ENCODE measurements around the gene FN3KRP.
"Not testable (repeated sequence)": the region's sequence is repeated elsewhere in the genome, so short reads cannot be mapped to it uniquely, and the experiment has no call there.

FN3KRP gene

DNA sequence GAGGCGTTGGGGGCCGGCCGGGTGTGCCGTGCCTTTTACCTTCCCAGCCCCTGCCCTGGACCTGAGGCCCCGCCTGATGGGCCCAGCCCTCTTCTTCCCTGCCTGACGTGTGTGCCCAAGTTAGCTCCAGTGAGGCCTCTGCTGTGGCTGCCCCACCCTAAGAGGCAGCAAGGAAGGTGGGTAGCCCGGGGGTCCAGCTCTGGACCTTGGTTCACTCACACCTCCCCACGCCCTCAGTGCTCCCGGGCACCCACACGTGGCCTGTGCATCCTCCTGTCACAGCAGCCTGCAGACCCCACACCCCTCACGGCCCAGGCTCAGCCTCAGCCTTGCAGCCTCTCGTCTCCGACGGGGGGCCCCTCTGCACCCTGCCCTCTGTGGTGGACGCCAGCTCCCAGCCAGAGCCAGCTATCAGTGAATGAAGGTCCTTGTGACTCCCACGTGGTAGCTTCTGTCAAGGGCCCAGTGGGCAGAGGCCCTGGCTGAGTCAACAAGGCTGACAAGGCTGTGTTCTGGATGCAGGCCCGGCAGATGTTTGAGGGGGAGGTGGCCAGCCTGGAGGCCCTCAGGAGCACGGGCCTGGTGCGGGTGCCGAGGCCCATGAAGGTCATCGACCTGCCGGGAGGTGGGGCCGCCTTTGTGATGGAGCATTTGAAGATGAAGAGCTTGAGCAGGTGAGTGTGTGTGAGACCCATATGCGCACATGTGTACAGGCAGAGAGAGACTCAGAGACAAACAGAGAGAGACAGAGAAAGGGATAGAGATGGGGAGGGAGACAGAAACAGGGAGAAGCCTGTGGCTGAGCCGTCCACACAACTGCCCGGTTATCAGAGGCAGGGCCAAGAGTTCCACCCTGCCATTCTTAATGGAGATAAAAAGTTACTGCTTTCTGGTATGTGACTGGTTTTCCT, 21.7 kb downstream of the FN3KRP start:
- FAIRE-seq (no peak), DNase-seq (ENCODE audit: insufficient read length, low spot score) (no peak)
- TF ChIP-seq, protein P1, sequence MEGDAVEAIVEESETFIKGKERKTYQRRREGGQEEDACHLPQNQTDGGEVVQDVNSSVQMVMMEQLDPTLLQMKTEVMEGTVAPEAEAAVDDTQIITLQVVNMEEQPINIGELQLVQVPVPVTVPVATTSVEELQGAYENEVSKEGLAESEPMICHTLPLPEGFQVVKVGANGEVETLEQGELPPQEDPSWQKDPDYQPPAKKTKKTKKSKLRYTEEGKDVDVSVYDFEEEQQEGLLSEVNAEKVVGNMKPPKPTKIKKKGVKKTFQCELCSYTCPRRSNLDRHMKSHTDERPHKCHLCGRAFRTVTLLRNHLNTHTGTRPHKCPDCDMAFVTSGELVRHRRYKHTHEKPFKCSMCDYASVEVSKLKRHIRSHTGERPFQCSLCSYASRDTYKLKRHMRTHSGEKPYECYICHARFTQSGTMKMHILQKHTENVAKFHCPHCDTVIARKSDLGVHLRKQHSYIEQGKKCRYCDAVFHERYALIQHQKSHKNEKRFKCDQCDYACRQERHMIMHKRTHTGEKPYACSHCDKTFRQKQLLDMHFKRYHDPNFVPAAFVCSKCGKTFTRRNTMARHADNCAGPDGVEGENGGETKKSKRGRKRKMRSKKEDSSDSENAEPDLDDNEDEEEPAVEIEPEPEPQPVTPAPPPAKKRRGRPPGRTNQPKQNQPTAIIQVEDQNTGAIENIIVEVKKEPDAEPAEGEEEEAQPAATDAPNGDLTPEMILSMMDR (IDR thresholded peaks at IDR 0.05; ENCODE audit: insufficient read depth, missing control alignments) = no peak

DNA sequence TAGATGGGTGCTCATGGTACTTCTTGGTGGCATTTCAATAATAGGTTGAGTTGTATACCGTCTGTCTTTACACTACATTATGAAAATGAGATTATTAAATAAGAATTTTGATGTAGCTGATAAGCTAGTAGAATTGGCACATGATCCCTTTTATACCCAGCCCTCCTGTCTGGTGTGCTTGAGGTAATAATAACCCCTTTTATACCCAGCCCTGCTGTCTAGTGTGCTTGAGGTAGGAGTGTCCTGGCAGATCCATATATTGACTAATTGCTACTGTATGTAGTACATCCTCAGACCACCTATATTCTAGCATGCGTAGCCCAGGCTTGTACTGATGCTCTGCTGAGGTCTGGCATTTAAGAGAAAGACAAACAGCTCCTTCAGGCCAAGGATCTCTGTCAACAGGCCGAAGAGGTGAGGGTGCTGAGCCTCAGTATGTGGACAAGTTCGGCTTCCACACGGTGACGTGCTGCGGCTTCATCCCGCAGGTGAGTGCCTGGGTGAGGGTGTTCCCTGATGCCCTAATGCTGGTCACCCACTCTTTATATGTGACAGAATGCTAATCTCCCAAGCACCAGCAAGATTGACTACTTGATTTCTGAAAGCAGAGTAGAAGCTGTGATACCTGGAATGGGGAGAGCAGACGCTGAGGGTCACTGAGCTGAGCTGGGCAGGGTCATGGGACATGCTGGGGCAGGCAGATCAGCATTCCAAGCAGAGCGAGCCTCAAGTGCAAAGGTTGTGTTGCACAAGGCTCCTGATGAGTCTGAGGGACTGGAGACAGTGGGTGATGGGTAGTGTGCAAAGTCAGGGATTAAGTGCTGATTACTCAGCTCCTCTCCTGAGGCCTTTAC, 24.6 kb downstream of the FN3KRP start:
- no peak for FAIRE-seq
- no peak for DNase-seq (ENCODE audit: insufficient read length, low spot score)
- TF ChIP-seq, protein P1 (IDR thresholded peaks at IDR 0.05; ENCODE audit: insufficient read depth, missing control alignments) = no peak

DNA sequence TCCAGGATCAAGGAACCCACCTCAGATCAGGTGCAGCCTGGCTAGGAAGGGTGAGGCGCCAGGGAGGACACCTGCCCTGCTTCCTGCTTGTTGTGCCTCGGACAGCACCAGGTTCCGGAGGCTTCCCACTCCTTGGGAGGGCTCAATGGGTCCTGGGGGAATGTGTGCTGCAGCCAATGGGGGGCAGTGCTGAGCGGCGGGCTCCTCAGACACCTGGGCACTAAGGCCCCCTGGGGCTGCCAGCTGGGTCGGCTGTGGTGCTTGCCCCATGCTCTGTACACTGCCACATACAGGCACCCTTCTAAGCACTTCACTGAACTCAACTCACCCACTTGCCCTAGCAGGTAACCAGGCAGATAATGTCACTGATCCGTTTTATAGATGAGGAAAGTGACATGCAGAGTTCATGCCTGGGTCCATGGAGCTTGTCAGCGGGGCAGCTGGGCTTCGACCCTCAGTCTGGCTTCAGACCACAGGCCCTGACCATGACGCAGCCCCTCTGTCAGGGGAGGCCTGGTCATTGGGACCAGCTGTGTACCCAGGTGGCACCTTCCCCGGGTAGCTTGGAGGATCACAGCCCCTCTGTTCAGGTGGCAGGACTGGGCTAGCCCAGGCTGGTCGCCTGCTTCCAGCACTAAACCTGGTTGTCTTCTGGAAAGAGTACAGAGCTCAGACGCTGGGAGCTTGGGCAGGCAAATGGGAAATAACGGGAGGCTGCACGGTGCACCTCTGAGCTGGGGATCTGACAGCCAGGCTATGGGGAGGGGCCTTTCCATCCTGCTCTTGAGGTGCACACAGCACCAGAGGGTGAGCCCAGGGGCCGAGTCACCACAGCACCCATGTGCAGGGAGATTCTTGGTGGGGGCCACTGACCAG, 27.1 kb downstream of the FN3KRP start:
- TF ChIP-seq, protein P1 (IDR thresholded peaks at IDR 0.05; ENCODE audit: insufficient read depth, missing control alignments) = no peak
- no peak for DNase-seq (ENCODE audit: insufficient read length, low spot score)
- FAIRE-seq = no peak

GRCh38 chr17:82744736-82745135, 28.2 kb downstream of the FN3KRP start:
- not testable (repeated sequence) for FAIRE-seq; DNase-seq (ENCODE audit: insufficient read length, low spot score)

DNA sequence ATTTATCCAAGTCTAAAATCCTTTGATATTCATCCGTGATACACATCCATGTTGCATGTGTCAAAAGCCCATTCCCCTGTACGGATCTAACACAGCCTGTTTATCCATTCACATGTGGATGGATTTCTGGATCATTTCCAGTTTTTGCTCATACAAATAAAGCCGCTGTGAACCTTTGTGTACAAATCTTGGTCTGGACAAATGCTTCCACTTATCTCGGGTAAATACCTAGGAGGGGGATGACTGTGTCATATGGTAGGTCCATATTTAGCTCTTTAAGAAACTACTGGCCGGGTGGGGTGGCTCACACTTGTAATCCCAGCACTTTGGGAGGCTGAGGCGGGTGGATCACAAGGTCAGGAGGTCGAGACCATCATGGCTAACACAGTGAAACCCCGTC, 29.0 kb downstream of the FN3KRP start:
- TF ChIP-seq, protein P1 (IDR thresholded peaks at IDR 0.05; ENCODE audit: insufficient read depth, missing control alignments) = no peak
- no peak for DNase-seq (ENCODE audit: insufficient read length, low spot score)
- FAIRE-seq = no peak

- TF ChIP-seq, protein P1 (IDR thresholded peaks at IDR 0.05; ENCODE audit: insufficient read depth, missing control alignments) = no peak
- FAIRE-seq (no peak), DNase-seq (ENCODE audit: insufficient read length, low spot score) (no peak)
Measured at GRCh38 chr17:82748756-82749155, 32.2 kb downstream of the FN3KRP start.

Data from D721Med (cell line).